Activated CD4-positive, alpha-beta T cell treated with anti-CD3 and anti-CD28 coated beads, Interleukin-2, amount 10 ng/mL, durations not matched to agents 24 days and 14 days (primary cell): ENCODE data around the gene WDR48. TPM values are rescaled to one million over a fixed set of nuclear protein-coding genes. Genes with fewer than 3 reads are reported as not detected.
A peak's percentile ranks its signal among the peaks of the same experiment; 100 is the strongest.

Experiments
- DNase-seq: peaks from one replicate; pipeline ENCODE4 v3.0.0; 2022
- H3K27ac Mint-ChIP-seq: one replicate; pipeline ENCODE4 v1.8.0; 2022; ENCODE audit warnings: mild to moderate bottlenecking, mixed read lengths
- H3K27me3 Mint-ChIP-seq: one replicate; pipeline ENCODE4 v1.8.0; 2022; ENCODE audit warnings: mixed read lengths
- H3K36me3 Mint-ChIP-seq: one replicate; pipeline ENCODE4 v1.8.0; 2022; ENCODE audit warnings: low read depth, mild to moderate bottlenecking, mixed read lengths
- H3K4me1 Mint-ChIP-seq: one replicate; pipeline ENCODE4 v1.8.0; 2021; ENCODE audit warnings: mixed read lengths
- H3K4me3 Mint-ChIP-seq: one replicate; pipeline ENCODE4 v1.8.0; 2022; ENCODE audit warnings: mild to moderate bottlenecking, moderate library complexity, mixed read lengths
- H3K9me3 Mint-ChIP-seq: one replicate; pipeline ENCODE4 v1.8.0; 2021; ENCODE audit warnings: mixed read lengths
- intact Hi-C: fragments of 100-400 bp; cut with micrococcal nuclease; formaldehyde crosslinking; loops from one replicate; pipeline ENCODE4 v1.15.1; 2023
- total RNA-seq: library from RNA; stranded (reverse); gene quantifications from 2 replicates; pipeline ENCODE4 v1.2.3, GENCODE V29; 2022

WDR48 gene
- total RNA-seq, 1 donor from 2014 or later, result 35.4 TPM

GRCh38 chr3:39100500-39100886, 48.7 kb downstream of the WDR48 start:
- H3K4me3 Mint-ChIP-seq, result no peak overlapping the region
- no peak for DNase-seq
- H3K27ac Mint-ChIP-seq, result no peak overlapping the region
- H3K27me3 Mint-ChIP-seq, result no peaks in the 10 kb centered on the region
- H3K4me1 Mint-ChIP-seq, result peaks cover 27% of the 10 kb centered on the region
- intact Hi-C loops, result no loop called here
- H3K9me3 Mint-ChIP-seq, result no peaks in the 10 kb centered on the region
- H3K36me3 Mint-ChIP-seq, result peaks cover 16% of the 10 kb centered on the region

DNA sequence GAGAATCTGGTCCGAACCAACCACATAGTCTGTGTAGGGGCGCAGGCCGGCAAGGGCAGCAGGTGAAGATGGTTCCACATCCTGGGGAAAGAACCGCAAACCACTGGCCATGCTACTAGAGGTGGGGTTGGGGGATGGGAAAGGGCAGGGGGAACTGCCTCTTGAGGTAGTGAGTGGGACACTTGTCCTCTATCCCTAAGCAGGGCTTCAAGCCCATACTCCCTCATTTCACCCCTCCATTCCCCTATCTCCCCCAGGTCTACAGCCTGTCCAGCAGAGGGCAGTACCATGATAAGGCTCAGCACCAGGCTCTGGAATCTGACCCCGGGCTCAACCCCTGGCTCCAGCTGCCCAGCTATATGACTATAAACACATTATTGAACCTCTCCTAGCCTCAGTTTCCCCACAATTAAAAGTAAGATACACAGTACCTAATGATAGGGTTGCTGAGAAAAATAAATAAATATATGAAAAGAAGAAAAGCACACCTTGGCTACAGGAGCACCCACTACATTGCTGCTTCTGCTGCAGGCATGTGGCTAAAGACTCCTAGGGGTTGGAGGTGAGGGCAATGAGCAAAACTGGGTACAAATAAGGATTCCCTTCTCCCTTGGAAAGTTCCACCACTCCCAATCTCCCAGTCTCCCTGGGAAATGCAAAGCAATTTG, 49.3 kb downstream of the WDR48 start:
- H3K4me3 Mint-ChIP-seq, result no peak overlapping the region
- no peaks in the 10 kb centered on the region for H3K27me3 Mint-ChIP-seq
- peaks cover 34% of the 10 kb centered on the region for H3K4me1 Mint-ChIP-seq
- H3K9me3 Mint-ChIP-seq, result no peaks in the 10 kb centered on the region
- H3K27ac Mint-ChIP-seq, result no peak overlapping the region
- H3K36me3 Mint-ChIP-seq, result peaks cover 21% of the 10 kb centered on the region
- peak; percentile 83 for DNase-seq
- intact Hi-C loops, result loop anchor here (1.0 kb wide), 1 partner anchor 187 kb away; no protein-coding TSS in a partner anchor

GRCh38 chr3:39102504-39103323, 50.9 kb downstream of the WDR48 start:
- Mint-ChIP-seq H3K27ac (no peak overlapping the region), H3K27me3 (no peaks in the 10 kb centered on the region), H3K4me1 (peaks cover 42% of the 10 kb centered on the region), H3K36me3 (peaks cover 8% of the 10 kb centered on the region), H3K4me3 (no peak overlapping the region), H3K9me3 (no peaks in the 10 kb centered on the region)
- DNase-seq, result no peak
- intact Hi-C loops, result no loop called here

DNA sequence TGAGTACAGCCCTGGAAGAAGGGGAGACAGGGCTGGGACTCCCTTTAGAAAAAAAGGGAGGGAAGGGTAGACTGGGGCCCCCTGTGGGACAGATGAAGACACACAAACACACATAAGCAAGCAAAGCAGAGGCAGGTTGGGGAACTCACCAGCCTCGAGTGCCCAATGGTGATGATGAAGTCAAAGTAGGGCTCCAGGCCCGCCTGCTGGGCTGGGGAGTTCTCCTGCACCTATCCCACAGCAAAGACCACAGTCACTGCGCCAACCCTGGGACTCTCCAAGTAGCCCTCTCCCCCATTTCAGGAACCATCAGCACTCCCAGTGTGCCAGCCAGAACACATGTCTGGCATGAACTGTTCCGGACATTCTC, 51.5 kb downstream of the WDR48 start:
- Mint-ChIP-seq H3K4me1 (peaks cover 48% of the 10 kb centered on the region), H3K27ac (no peak overlapping the region), H3K4me3 (no peak overlapping the region)

DNA sequence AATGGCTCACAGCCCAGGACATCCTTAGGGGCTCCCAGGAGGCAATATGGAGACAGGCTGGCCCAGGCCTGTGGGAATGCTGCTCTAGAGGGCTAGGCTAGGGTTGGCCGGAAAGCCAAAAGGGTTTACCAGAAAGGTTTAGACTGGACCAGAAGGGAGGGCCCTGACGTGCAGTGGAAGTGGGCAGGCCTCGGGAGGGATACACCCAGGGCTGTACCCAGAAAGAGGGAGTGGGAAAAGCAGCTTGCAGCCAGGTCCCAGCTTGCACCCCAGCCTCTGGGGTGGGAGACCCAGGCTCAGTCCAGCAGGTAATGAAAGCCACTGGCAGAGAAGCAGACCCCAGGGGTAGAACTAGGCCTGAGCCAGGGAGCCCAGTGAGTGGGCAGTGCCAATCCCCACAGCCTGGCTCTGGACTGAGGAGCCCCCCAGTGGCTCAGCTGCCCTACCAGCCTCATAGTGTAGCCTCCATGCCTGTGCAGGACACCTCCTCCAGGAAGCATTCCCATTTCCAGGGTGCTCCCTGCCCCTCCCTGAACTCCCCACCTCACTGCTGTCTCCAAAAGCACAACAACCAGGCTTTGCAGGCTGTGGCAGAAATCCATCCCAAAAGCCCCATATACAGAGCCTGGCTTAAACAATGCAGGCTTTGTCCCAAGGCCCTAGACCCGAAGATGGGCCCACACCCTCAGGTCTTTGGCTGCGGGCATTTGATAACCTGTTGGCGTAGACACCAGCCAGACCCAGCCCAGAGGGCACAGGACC, 52.2 kb downstream of the WDR48 start:
- no peaks in the 10 kb centered on the region for H3K9me3 Mint-ChIP-seq

More for the DNA sequence above, 51.5 kb downstream of the WDR48 start:
- Mint-ChIP-seq H3K9me3 (no peaks in the 10 kb centered on the region), H3K36me3 (peaks cover 10% of the 10 kb centered on the region), H3K27me3 (no peaks in the 10 kb centered on the region)
- no peak for DNase-seq
- intact Hi-C loops, result no loop called here

DNA sequence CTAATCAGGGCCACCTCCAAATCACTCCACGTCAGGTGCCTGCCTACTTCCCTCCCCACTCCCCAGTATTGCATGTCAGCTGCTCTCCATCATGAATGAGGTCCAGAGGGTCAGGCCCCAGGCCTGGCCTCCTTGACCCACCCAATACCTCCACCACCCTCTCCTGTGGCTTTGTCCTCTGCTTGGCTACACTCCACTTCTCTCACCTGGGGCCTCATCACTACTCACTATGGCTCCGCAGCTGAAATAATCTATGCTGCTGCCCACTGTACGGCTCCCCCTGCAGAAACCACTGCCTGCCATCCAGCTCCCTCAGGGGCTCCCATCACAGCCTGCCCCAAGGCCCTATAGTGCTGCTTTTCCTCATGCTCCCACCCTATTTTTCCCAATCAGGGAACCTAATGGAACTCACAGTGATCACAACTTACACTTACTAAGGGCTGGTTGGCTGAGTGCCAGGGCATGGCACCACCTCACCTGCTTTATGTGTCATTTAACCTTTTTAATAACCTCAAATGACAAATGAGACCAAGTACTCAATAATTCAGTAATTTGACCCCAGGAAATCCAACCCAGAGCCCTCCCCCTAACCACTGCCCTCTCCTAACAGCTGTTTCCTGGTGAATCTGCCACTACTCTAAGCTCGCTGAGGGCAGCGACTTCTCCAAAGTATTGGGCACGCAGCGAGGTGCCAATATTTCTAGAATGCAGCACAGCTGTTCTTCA, 53.3 kb downstream of the WDR48 start:
- Mint-ChIP-seq H3K9me3 (no peaks in the 10 kb centered on the region), H3K27ac (no peak overlapping the region), H3K36me3 (peaks cover 10% of the 10 kb centered on the region), H3K4me1 (peaks cover 59% of the 10 kb centered on the region), H3K27me3 (no peaks in the 10 kb centered on the region), H3K4me3 (peak overlapping the region; percentile 92)
- intact Hi-C loops, result loop anchor here (5.0 kb wide), 1 partner anchor 277 kb away; the partner anchor contains the start of gene SLC25A38
- no peak for DNase-seq

More for the DNA sequence above, 52.2 kb downstream of the WDR48 start:
- DNase-seq, result no peak
- intact Hi-C loops, result no loop called here
- no peak overlapping the region for H3K4me3 Mint-ChIP-seq
- H3K27me3 Mint-ChIP-seq, result no peaks in the 10 kb centered on the region
- H3K4me1 Mint-ChIP-seq, result peaks cover 54% of the 10 kb centered on the region
- no peak overlapping the region for H3K27ac Mint-ChIP-seq
- peaks cover 10% of the 10 kb centered on the region for H3K36me3 Mint-ChIP-seq

GRCh38 chr3:39105687-39106063, 53.9 kb downstream of the WDR48 start:
- intact Hi-C loops, result loop anchor here (2.0 to 5.0 kb wide), 2 partner anchors 75 to 277 kb away; partner anchors contain the start of gene SLC25A38
- Mint-ChIP-seq H3K27ac (no peak overlapping the region), H3K36me3 (peaks cover 11% of the 10 kb centered on the region), H3K9me3 (no peaks in the 10 kb centered on the region), H3K4me1 (peaks cover 59% of the 10 kb centered on the region), H3K27me3 (no peaks in the 10 kb centered on the region), H3K4me3 (peak overlapping the region; percentile 92)
- DNase-seq, result no peak

GRCh38 chr3:39106281-39106811, 54.5 kb downstream of the WDR48 start:
- H3K27ac Mint-ChIP-seq, result peak overlapping the region; percentile 80
- no peaks in the 10 kb centered on the region for H3K27me3 Mint-ChIP-seq
- H3K9me3 Mint-ChIP-seq, result no peaks in the 10 kb centered on the region
- DNase-seq, result no peak
- H3K4me1 Mint-ChIP-seq, result peaks cover 57% of the 10 kb centered on the region
- peak overlapping the region; percentile 92 for H3K4me3 Mint-ChIP-seq
- peaks cover 12% of the 10 kb centered on the region for H3K36me3 Mint-ChIP-seq
- intact Hi-C loops, result loop anchor here (2.0 to 5.0 kb wide), 2 partner anchors 74 to 276 kb away; partner anchors contain the start of gene SLC25A38

GRCh38 chr3:39106851-39107387, 55.1 kb downstream of the WDR48 start:
- H3K27ac Mint-ChIP-seq, result peak overlapping the region; percentile 56
- intact Hi-C loops, result loop anchor here (1.0 to 5.0 kb wide), 4 partner anchors 40 to 275 kb away; partner anchors contain the start of genes SCN11A and SLC25A38
- H3K27me3 Mint-ChIP-seq, result no peaks in the 10 kb centered on the region
- H3K4me3 Mint-ChIP-seq, result peak overlapping the region; percentile 92
- peaks cover 12% of the 10 kb centered on the region for H3K36me3 Mint-ChIP-seq
- H3K9me3 Mint-ChIP-seq, result no peaks in the 10 kb centered on the region
- DNase-seq, result no peak
- H3K4me1 Mint-ChIP-seq, result peaks cover 54% of the 10 kb centered on the region

GRCh38 chr3:39107388-39108199, 55.8 kb downstream of the WDR48 start, which contains the start of the genes GORASP1 and TTC21A:
Gene GORASP1, minus strand, starts transcription at chr3:39107627. Its CDS starts 86 bp downstream, at chr3:39107541.
Gene TTC21A, plus strand, starts transcription at chr3:39107680. Its CDS starts 158 bp downstream, at chr3:39107838.
- Mint-ChIP-seq H3K36me3 (peaks cover 9% of the 10 kb centered on the region), H3K4me1 (peaks cover 49% of the 10 kb centered on the region), H3K27me3 (no peaks in the 10 kb centered on the region), H3K27ac (peak within 1 kb of the TSS; percentile 89), H3K9me3 (no peaks in the 10 kb centered on the region), H3K4me3 (peak within 1 kb of the TSS; percentile 92)
- intact Hi-C loops, result loop anchor here (1.0 to 5.0 kb wide), 4 partner anchors 40 to 275 kb away; partner anchors contain the start of genes SCN11A and SLC25A38
- DNase-seq, result peak; percentile 91

GRCh38 chr3:39108200-39108710, 56.4 kb downstream of the WDR48 start:
- H3K9me3 Mint-ChIP-seq, result no peaks in the 10 kb centered on the region
- intact Hi-C loops, result loop anchor here (5.0 kb wide), 1 partner anchor 274 kb away; the partner anchor contains the start of gene SLC25A38
- peak overlapping the region; percentile 90 for H3K4me3 Mint-ChIP-seq
- peak; percentile 88 for DNase-seq
- peak overlapping the region; percentile 89 for H3K27ac Mint-ChIP-seq
- H3K4me1 Mint-ChIP-seq, result peaks cover 45% of the 10 kb centered on the region
- peaks cover 8% of the 10 kb centered on the region for H3K36me3 Mint-ChIP-seq
- H3K27me3 Mint-ChIP-seq, result no peaks in the 10 kb centered on the region
